Right cardiac atrium (tissue), 5 donors: Measurements from ENCODE around the gene SCP2. TPM values are rescaled to one million over a fixed set of nuclear protein-coding genes. Genes with fewer than 3 reads are reported as not detected.
"Not testable (repeated sequence)": the region's sequence is repeated elsewhere in the genome, so short reads cannot be mapped to it uniquely, and the experiment has no call there.

Experiments used
- ATAC-seq, 2 donors: fragments of 200-7000 bp; cut with Tn5 transposase; one replicate each; pipeline versions ENCODE4 v1.8.0 to v1.9.1; 2020; ENCODE audit warnings: moderate library complexity in 2 of 2, mild to moderate bottlenecking in 1 of 2
- DNase-seq, 3 donors: peaks; one replicate each; pipeline ENCODE4 v3.0.0-alpha.2; 2020
- H3K27ac ChIP-seq: one replicate; pipeline ENCODE4 v1.5.1; 2013; ENCODE audit warnings: mild to moderate bottlenecking, low read length, control low read depth, moderate library complexity
- H3K27me3 ChIP-seq: one replicate; pipeline ENCODE4 v1.6.1; 2013; ENCODE audit not compliant: control insufficient read depth, insufficient read depth
- H3K4me1 ChIP-seq: one replicate; pipeline ENCODE4 v1.6.1; 2013; ENCODE audit warnings: low read length; ENCODE audit not compliant: control insufficient read depth, insufficient read depth
- H3K4me3 ChIP-seq: one replicate; pipeline ENCODE4 v1.5.1; 2013; ENCODE audit warnings: low read length, control low read depth
- H3K9me3 ChIP-seq: one replicate; pipeline ENCODE4 v1.6.1; 2013; ENCODE audit warnings: low read length; ENCODE audit not compliant: control insufficient read depth
- WGBS: extraction: QIAGEN DNeasy Blood & Tissue Kit; methylation state at CpG from one replicate; pipeline ENCODE4 v1.1.7; 2013; 5-methylcytosine and 5-hydroxymethylcytosine counted together
- intact Hi-C, 4 donors: fragments of 100-400 bp; cut with DNase I; formaldehyde crosslinking; loops; one replicate each; pipeline versions ENCODE4 v1.11.0 to v1.14.0; 2022 to 2023
- polyA plus RNA-seq: library from polyadenylated mRNA; stranded (reverse); fragments of 200-250 nt; gene quantifications from one replicate; pipeline ENCODE4 v1.2.3, GENCODE V29; 2013
- total RNA-seq, 4 donors: library from RNA; stranded (reverse); fragmentation: NEBNext Ultra II Directional; extraction: Animal tissue kit (Norgen Biotek cat#: 25700); gene quantifications; one replicate each; pipeline ENCODE4 v1.2.1, GENCODE V29; 2021
- donor health status: healthy with polysubstance abuse.
- donor health status: DM: no; HTN: yes; CAD: no.
- donor health status: DM: no; HTN: no; CAD: no.
- donor health status: DM: no; HTN: yes; CAD: no; lungs with severe emphysema.
- donor health status: DM: yes; HTN: yes; CAD: no.

Gene SCP2
- total and polyA plus RNA-seq, 5 donors: 129 to 203 (median 140) TPM

GRCh38 chr1:52969234-52969633 is 42.2 kb downstream of the SCP2 start:
- WGBS: 98% methylated on average over 2 of the region's 2 CpGs
- DNase-seq, H3K27ac ChIP-seq, H3K27me3 ChIP-seq, H3K4me3 ChIP-seq, H3K9me3 ChIP-seq, ATAC-seq, H3K4me1 ChIP-seq, intact Hi-C loops: not testable (repeated sequence)

DNA sequence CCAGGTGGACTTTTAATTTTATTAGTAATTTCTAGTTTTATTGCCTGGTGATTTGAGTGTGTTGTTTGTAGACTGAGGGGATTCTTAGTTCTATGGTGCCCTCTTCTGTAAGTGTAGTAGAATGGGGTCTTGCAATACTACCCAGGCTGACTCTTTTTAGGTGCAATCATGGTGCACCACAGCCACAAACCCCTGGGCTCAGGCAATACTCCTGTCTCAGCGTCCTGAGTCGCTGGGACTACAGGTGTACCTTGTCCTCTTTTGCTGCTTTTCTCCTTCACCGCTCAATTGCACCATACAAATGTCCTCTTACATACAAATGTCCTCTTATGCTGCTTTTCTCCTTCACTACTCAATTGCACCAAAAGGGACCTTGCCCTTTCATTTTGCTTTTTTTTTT is 43.1 kb downstream of the SCP2 start:
- intact Hi-C loops: no loop called here
- no peak overlapping the region for H3K27ac ChIP-seq
- WGBS: 66% methylated on average over 3 of the region's 3 CpGs
- no peaks in the 10 kb centered on the region for H3K9me3 ChIP-seq
- peak in 1 of 2 donors; percentile 11 for ATAC-seq
- DNase-seq: no peak
- no peak overlapping the region for H3K4me3 ChIP-seq
- H3K27me3 ChIP-seq: no peaks in the 10 kb centered on the region
- no peaks in the 10 kb centered on the region for H3K4me1 ChIP-seq

DNA sequence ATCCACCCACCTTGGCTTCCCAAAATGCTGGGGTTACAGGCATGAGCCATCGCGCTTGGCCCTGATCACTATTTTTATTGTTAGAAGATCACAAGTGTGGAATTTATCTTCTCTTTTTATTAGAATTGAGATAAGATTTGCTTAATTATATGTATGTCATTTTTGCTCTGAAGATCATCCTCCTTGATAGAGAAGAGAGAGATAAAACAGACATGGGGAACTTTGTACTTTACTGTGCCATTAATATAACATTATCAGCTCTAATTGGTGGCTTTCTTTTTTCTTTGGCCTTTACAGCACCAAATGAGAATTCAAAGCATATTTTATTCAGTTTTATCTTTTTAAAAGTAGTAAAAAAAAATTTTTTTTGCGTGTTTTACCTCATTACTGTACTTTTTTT is 46.8 kb downstream of the SCP2 start:
- ATAC-seq: no peak
- H3K27me3 ChIP-seq: no peaks in the 10 kb centered on the region
- no peak for DNase-seq
- H3K4me1 ChIP-seq: no peaks in the 10 kb centered on the region
- 91% methylated on average over 3 of the region's 3 CpGs for WGBS
- no peak overlapping the region for H3K4me3 ChIP-seq
- H3K27ac ChIP-seq: no peak overlapping the region
- intact Hi-C loops: no loop called here
- H3K9me3 ChIP-seq: no peaks in the 10 kb centered on the region

DNA sequence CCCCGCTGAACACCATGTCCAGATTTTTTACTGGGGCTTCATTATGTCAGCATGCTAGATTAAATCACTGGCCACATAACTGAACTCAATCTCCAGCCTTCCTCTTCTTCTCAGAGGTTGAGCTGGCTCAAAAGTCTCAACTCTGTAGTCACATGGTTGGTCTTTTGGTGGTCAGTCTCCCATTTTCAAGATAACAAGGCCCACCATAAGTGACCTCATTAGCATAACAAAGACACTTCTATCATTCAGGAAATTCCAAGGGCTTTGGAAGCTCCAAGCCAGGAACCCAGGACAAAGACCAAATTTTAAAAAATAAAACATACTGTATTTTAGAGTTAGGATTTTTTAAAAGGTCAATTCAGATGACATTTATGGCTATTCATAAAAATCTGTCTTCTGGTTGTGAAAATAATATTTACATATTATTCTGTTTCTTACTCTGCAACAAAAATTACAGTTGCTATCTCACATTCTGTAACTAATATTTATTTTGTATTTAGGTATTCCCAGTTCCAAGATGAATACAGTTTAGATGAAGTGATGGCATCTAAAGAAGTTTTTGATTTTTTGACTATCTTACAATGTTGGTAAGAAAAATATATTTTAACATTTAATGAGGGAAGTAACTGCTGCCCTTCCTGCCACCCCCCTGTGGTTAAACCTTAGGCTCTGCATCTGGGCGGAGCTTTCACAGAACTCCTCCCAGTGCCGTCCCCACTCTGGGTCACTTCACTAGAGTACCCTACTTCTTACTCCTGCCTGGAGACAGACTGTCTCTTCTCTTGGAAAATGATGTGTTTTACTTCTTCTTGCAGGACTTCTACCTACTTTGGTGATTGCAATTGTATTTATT is 49.3 kb downstream of the SCP2 start:
- H3K4me1 ChIP-seq: no peaks in the 10 kb centered on the region
- no peak overlapping the region for H3K27ac ChIP-seq
- no peaks in the 10 kb centered on the region for H3K9me3 ChIP-seq
- ATAC-seq (no peak), DNase-seq (no peak)
- intact Hi-C loops: no loop called here
- WGBS: 88% methylated on average over 3 of the region's 3 CpGs
- H3K4me3 ChIP-seq: no peak overlapping the region
- no peaks in the 10 kb centered on the region for H3K27me3 ChIP-seq

GRCh38 chr1:52978045-52978444 is 51.0 kb downstream of the SCP2 start:
- intact Hi-C loops: no loop called here
- H3K4me3 ChIP-seq: no peak overlapping the region
- ATAC-seq (no peak), DNase-seq (no peak)
- H3K4me1 ChIP-seq: no peaks in the 10 kb centered on the region
- H3K9me3 ChIP-seq: no peaks in the 10 kb centered on the region
- no peak overlapping the region for H3K27ac ChIP-seq
- H3K27me3 ChIP-seq: no peaks in the 10 kb centered on the region
- 44% methylated on average over 2 of the region's 2 CpGs for WGBS

GRCh38 chr1:52992733-52993132 is 65.7 kb downstream of the SCP2 start:
- H3K27me3 ChIP-seq, ATAC-seq, DNase-seq, H3K4me3 ChIP-seq, H3K9me3 ChIP-seq, H3K27ac ChIP-seq, H3K4me1 ChIP-seq, intact Hi-C loops: not testable (repeated sequence)

GRCh38 chr1:52994656-52995055 is 67.6 kb downstream of the SCP2 start:
- 90% methylated on average over 6 of the region's 6 CpGs for WGBS
- Histone ChIP-seq H3K4me1 (no peaks in the 10 kb centered on the region), H3K27ac (no peak overlapping the region), H3K4me3 (no peak overlapping the region), H3K9me3 (no peaks in the 10 kb centered on the region), H3K27me3 (no peaks in the 10 kb centered on the region)
- DNase-seq (no peak), ATAC-seq (no peak)
- intact Hi-C loops: no loop called here

- intact Hi-C loops: no loop called here
- DNase-seq (no peak), ATAC-seq (no peak)
- Histone ChIP-seq H3K4me1 (no peaks in the 10 kb centered on the region), H3K27ac (no peak overlapping the region), H3K9me3 (no peaks in the 10 kb centered on the region), H3K4me3 (no peak overlapping the region), H3K27me3 (no peaks in the 10 kb centered on the region)
These were observed 69.6 kb downstream of the SCP2 start for GRCh38 chr1:52996653-52997052.

- Histone ChIP-seq H3K27ac (no peak overlapping the region), H3K27me3 (no peaks in the 10 kb centered on the region), H3K9me3 (no peaks in the 10 kb centered on the region), H3K4me1 (no peaks in the 10 kb centered on the region), H3K4me3 (no peak overlapping the region)
- ATAC-seq (no peak), DNase-seq (no peak)
- intact Hi-C loops: no loop called here
These were observed 74.1 kb downstream of the SCP2 start for GRCh38 chr1:53001128-53001527.

DNA sequence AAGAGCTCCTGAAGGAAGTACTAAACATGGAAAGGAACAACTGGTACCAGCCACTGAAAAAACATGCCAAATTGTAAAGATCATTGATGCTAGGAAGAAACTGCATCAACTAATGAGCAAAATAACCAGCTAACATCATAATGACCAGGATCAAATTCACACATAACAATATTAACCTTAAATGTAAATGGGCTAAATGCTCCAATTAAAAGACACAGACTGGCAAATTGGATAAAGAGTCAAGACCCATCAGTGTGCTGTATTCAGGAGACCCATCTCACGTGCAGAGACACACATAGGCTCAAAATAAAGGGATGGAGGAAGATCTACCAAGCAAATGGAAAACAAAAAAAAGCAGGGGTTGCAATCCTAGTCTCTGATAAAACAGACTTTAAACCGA is 79.5 kb downstream of the SCP2 start:
- intact Hi-C loops, H3K4me1 ChIP-seq, H3K4me3 ChIP-seq, ATAC-seq, H3K27ac ChIP-seq, DNase-seq, H3K9me3 ChIP-seq, H3K27me3 ChIP-seq: not testable (repeated sequence)
- WGBS: 100% methylated on average over 1 of the region's 2 CpGs

GRCh38 chr1:53010247-53010646 is 83.2 kb downstream of the SCP2 start:
- not testable (repeated sequence) for H3K4me3 ChIP-seq, ATAC-seq, H3K4me1 ChIP-seq, H3K9me3 ChIP-seq, H3K27me3 ChIP-seq, H3K27ac ChIP-seq, DNase-seq
- intact Hi-C loops: loop anchor here in 1 of 4 donors (10.0 kb wide), 1 partner anchor 55 kb away; the partner anchor contains the start of gene PODN
- WGBS: 93% methylated on average over 4 of the region's 4 CpGs

DNA sequence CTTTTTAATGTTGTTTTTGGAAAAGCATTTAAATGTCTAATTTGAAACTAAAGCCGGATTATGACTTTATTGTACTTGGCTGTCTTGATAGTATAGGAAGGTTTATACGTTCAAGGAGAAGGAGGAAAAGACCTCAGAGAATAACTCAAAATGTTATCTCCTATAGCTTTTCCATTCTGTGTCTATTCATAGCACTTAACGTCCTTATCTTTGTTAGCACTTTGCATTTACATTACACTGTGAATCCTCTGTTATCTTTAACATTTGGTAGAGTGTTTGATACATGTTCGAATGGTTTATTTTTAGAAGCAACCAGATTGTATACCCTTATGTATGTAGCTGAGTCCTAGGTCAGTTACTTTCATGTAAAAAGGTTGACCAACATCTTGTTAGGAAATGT is 84.1 kb downstream of the SCP2 start:
- Histone ChIP-seq H3K9me3 (no peaks in the 10 kb centered on the region), H3K27ac (no peak overlapping the region), H3K4me1 (peaks cover 2% of the 10 kb centered on the region), H3K4me3 (no peak overlapping the region), H3K27me3 (no peaks in the 10 kb centered on the region)
- DNase-seq: no peak
- intact Hi-C loops: loop anchor here in 1 of 4 donors (10.0 kb wide), 1 partner anchor 54 kb away; the partner anchor contains the start of gene PODN
- 25% methylated on average over 4 of the region's 4 CpGs for WGBS
- ATAC-seq: no peak
